Measurements from ENCODE around the gene FAM117A. TPM values are rescaled to one million over a fixed set of nuclear protein-coding genes. Genes with fewer than 3 reads are reported as not detected.

FAM117A gene
- 21.8 and 24.3 TPM in 2 replicates for total RNA-seq (2014; rRNA removed; shearing (Covaris generic))

- no peaks in the 10 kb centered on the region for H3K36me3 ChIP-seq (replicated peaks; ENCODE audit: control insufficient read depth, insufficient read depth, low read length)
- peaks cover 5% of the 10 kb centered on the region; the same call in 1 of the 2 replicates for H3K27me3 ChIP-seq (ENCODE audit: control insufficient read depth, insufficient read depth, low read length)
- DNase-seq: peak; percentile 99
- H3K4me3 ChIP-seq (ENCODE audit: insufficient read depth, low read depth, low read length): peak within 1 kb of the TSS; percentile 81
These were observed at the start of gene FAM117A for GRCh38 chr17:49763735-49764558. Gene FAM117A, minus strand, starts transcription at chr17:49764131. Its CDS starts 44 bp downstream, at chr17:49764087.

- H3K4me3 ChIP-seq (ENCODE audit: insufficient read depth, low read depth, low read length): no peak overlapping the region
These were observed 45.1 kb upstream of the FAM117A start for GRCh38 chr17:49809056-49809455.

GRCh38 chr17:49798738-49799137, 34.8 kb upstream of the FAM117A start:
- Histone ChIP-seq H3K27me3 (ENCODE audit: control insufficient read depth, insufficient read depth, low read length) (no peaks in the 10 kb centered on the region), H3K4me3 (ENCODE audit: insufficient read depth, low read depth, low read length) (no peak overlapping the region), H3K36me3 (replicated peaks; ENCODE audit: control insufficient read depth, insufficient read depth, low read length) (peaks cover 22% of the 10 kb centered on the region)
- DNase-seq: no peak

More at GRCh38 chr17:49809056-49809455, 45.1 kb upstream of the FAM117A start:
- Histone ChIP-seq H3K27me3 (ENCODE audit: control insufficient read depth, insufficient read depth, low read length) (no peaks in the 10 kb centered on the region), H3K36me3 (replicated peaks; ENCODE audit: control insufficient read depth, insufficient read depth, low read length) (peaks cover 9% of the 10 kb centered on the region)
- DNase-seq: no peak

- no peak overlapping the region for H3K4me3 ChIP-seq (ENCODE audit: insufficient read depth, low read depth, low read length)
- DNase-seq: no peak
- H3K36me3 ChIP-seq (replicated peaks; ENCODE audit: control insufficient read depth, insufficient read depth, low read length): peaks cover 23% of the 10 kb centered on the region
- H3K27me3 ChIP-seq (ENCODE audit: control insufficient read depth, insufficient read depth, low read length): no peaks in the 10 kb centered on the region
These were observed 34.3 kb upstream of the FAM117A start for GRCh38 chr17:49798182-49798581.

GRCh38 chr17:49795372-49795771, 31.4 kb upstream of the FAM117A start:
- no peaks in the 10 kb centered on the region for H3K27me3 ChIP-seq (ENCODE audit: control insufficient read depth, insufficient read depth, low read length)
- no peak for DNase-seq
- no peak overlapping the region for H3K4me3 ChIP-seq (ENCODE audit: insufficient read depth, low read depth, low read length)
- H3K36me3 ChIP-seq (replicated peaks; ENCODE audit: control insufficient read depth, insufficient read depth, low read length): peaks cover 34% of the 10 kb centered on the region

GRCh38 chr17:49793309-49793708, 29.4 kb upstream of the FAM117A start:
- Histone ChIP-seq H3K36me3 (replicated peaks; ENCODE audit: control insufficient read depth, insufficient read depth, low read length) (peaks cover 24% of the 10 kb centered on the region), H3K27me3 (ENCODE audit: control insufficient read depth, insufficient read depth, low read length) (no peaks in the 10 kb centered on the region), H3K4me3 (ENCODE audit: insufficient read depth, low read depth, low read length) (no peak overlapping the region)
- no peak for DNase-seq

- no peak for DNase-seq
- peak overlapping the region; percentile 28 for H3K4me3 ChIP-seq (ENCODE audit: insufficient read depth, low read depth, low read length)
- H3K27me3 ChIP-seq (ENCODE audit: control insufficient read depth, insufficient read depth, low read length): no peaks in the 10 kb centered on the region
- peaks cover 12% of the 10 kb centered on the region for H3K36me3 ChIP-seq (replicated peaks; ENCODE audit: control insufficient read depth, insufficient read depth, low read length)
These were observed 25.3 kb upstream of the FAM117A start for GRCh38 chr17:49789243-49789578.

GRCh38 chr17:49788478-49789242, 24.7 kb upstream of the FAM117A start, which contains the start of gene KAT7:
Gene KAT7, plus strand, starts transcription at chr17:49788681. Its CDS starts 154 bp downstream, at chr17:49788835.
- peak within 1 kb of the TSS; percentile 100 for H3K4me3 ChIP-seq (ENCODE audit: insufficient read depth, low read depth, low read length)
- DNase-seq: peak; percentile 98
- H3K27me3 ChIP-seq (ENCODE audit: control insufficient read depth, insufficient read depth, low read length): no peaks in the 10 kb centered on the region
- peaks cover 12% of the 10 kb centered on the region for H3K36me3 ChIP-seq (replicated peaks; ENCODE audit: control insufficient read depth, insufficient read depth, low read length)

GRCh38 chr17:49787884-49788477, 24.1 kb upstream of the FAM117A start:
- Histone ChIP-seq H3K4me3 (ENCODE audit: insufficient read depth, low read depth, low read length) (peak overlapping the region; percentile 47), H3K36me3 (replicated peaks; ENCODE audit: control insufficient read depth, insufficient read depth, low read length) (peaks cover 11% of the 10 kb centered on the region), H3K27me3 (ENCODE audit: control insufficient read depth, insufficient read depth, low read length) (no peaks in the 10 kb centered on the region)
- DNase-seq: peak; percentile 32

GRCh38 chr17:49784636-49785035, 20.7 kb upstream of the FAM117A start:
- no peak for DNase-seq
- Histone ChIP-seq H3K27me3 (ENCODE audit: control insufficient read depth, insufficient read depth, low read length) (no peaks in the 10 kb centered on the region), H3K4me3 (ENCODE audit: insufficient read depth, low read depth, low read length) (no peak overlapping the region), H3K36me3 (replicated peaks; ENCODE audit: control insufficient read depth, insufficient read depth, low read length) (no peaks in the 10 kb centered on the region; the same call in 1 of the 2 replicates)

- H3K36me3 ChIP-seq (replicated peaks; ENCODE audit: control insufficient read depth, insufficient read depth, low read length): no peaks in the 10 kb centered on the region
- no peaks in the 10 kb centered on the region for H3K27me3 ChIP-seq (ENCODE audit: control insufficient read depth, insufficient read depth, low read length)
- no peak overlapping the region for H3K4me3 ChIP-seq (ENCODE audit: insufficient read depth, low read depth, low read length)
- DNase-seq: no peak
These were observed 19.9 kb upstream of the FAM117A start for GRCh38 chr17:49783791-49784190.

- Histone ChIP-seq H3K36me3 (replicated peaks; ENCODE audit: control insufficient read depth, insufficient read depth, low read length) (no peaks in the 10 kb centered on the region), H3K4me3 (ENCODE audit: insufficient read depth, low read depth, low read length) (no peak overlapping the region), H3K27me3 (ENCODE audit: control insufficient read depth, insufficient read depth, low read length) (no peaks in the 10 kb centered on the region)
- DNase-seq: no peak
These were observed 19.3 kb upstream of the FAM117A start for GRCh38 chr17:49783071-49783715.

GRCh38 chr17:49779739-49780231, 15.9 kb upstream of the FAM117A start:
- DNase-seq: no peak
- Histone ChIP-seq H3K4me3 (ENCODE audit: insufficient read depth, low read depth, low read length) (no peak overlapping the region), H3K36me3 (replicated peaks; ENCODE audit: control insufficient read depth, insufficient read depth, low read length) (no peaks in the 10 kb centered on the region), H3K27me3 (ENCODE audit: control insufficient read depth, insufficient read depth, low read length) (no peaks in the 10 kb centered on the region)

GRCh38 chr17:49779156-49779738, 15.3 kb upstream of the FAM117A start:
- no peaks in the 10 kb centered on the region for H3K27me3 ChIP-seq (ENCODE audit: control insufficient read depth, insufficient read depth, low read length)
- no peak overlapping the region for H3K4me3 ChIP-seq (ENCODE audit: insufficient read depth, low read depth, low read length)
- no peaks in the 10 kb centered on the region for H3K36me3 ChIP-seq (replicated peaks; ENCODE audit: control insufficient read depth, insufficient read depth, low read length)
- DNase-seq: no peak
